IgD-negative memory B cell (primary cell): ENCODE data around the gene JDP2. TPM values are rescaled to one million over a fixed set of nuclear protein-coding genes. Genes with fewer than 3 reads are reported as not detected.

ENCODE experiments used
- H3K27ac Mint-ChIP-seq, 3 donors: one replicate each; pipeline ENCODE4 v1.8.0; 2020 to 2022; ENCODE audit warnings: mild to moderate bottlenecking in 3 of 3, mixed read lengths in 3 of 3, moderate library complexity in 1 of 3
- H3K27me3 Mint-ChIP-seq: one replicate; pipeline ENCODE4 v1.8.0; 2021; ENCODE audit warnings: mixed read lengths
- H3K36me3 Mint-ChIP-seq: one replicate; pipeline ENCODE4 v1.8.0; 2020; ENCODE audit warnings: mild to moderate bottlenecking, mixed read lengths
- H3K4me1 Mint-ChIP-seq, 3 donors: one replicate each; pipeline ENCODE4 v1.8.0; 2020 to 2022; ENCODE audit warnings: mixed read lengths in 3 of 3, mild to moderate bottlenecking in 1 of 3
- H3K4me3 Mint-ChIP-seq, 4 donors: one replicate each; pipeline ENCODE4 v1.8.0; 2020 to 2022; ENCODE audit warnings: mild to moderate bottlenecking in 4 of 4, mixed read lengths in 4 of 4, moderate library complexity in 3 of 4
- H3K9me3 Mint-ChIP-seq, 3 donors: one replicate each; pipeline ENCODE4 v1.8.0; 2020 to 2021; ENCODE audit warnings: mixed read lengths in 3 of 3, mild to moderate bottlenecking in 1 of 3
- polyA plus RNA-seq: library from polyadenylated mRNA; unstranded; fragments of 300-500 nt; fragmentation: Illumina TruSeq; gene quantifications from one replicate; pipeline ENCODE4 v1.2.3, GENCODE V29; 2021

The JDP2 gene
- polyA plus RNA-seq, 1 donor from 2014 or later: 14.9 TPM

- peak overlapping the region in 1 of 3 donors; percentile 25 for H3K27ac Mint-ChIP-seq
- H3K4me3 Mint-ChIP-seq: peak overlapping the region in 2 of 4 donors; percentile 16 to 18
- H3K9me3 Mint-ChIP-seq: no peaks in the 10 kb centered on the region
- peaks cover 9% of the 10 kb centered on the region for H3K36me3 Mint-ChIP-seq
- no peaks in the 10 kb centered on the region for H3K27me3 Mint-ChIP-seq
- H3K4me1 Mint-ChIP-seq: peaks cover 39 to 61% (median 43%) of the 10 kb centered on the region in 3 donors
Observed at GRCh38 chr14:75437201-75438143, 9.7 kb downstream of the JDP2 start.

GRCh38 chr14:75438486-75439080 lies 10.8 kb downstream of the JDP2 start:
- H3K4me1 Mint-ChIP-seq: peaks cover 38 to 56% (median 43%) of the 10 kb centered on the region in 3 donors
- no peak overlapping the region for H3K4me3 Mint-ChIP-seq
- no peaks in the 10 kb centered on the region for H3K9me3 Mint-ChIP-seq
- H3K27ac Mint-ChIP-seq: peak overlapping the region in 1 of 3 donors; percentile 25
- no peaks in the 10 kb centered on the region for H3K27me3 Mint-ChIP-seq
- H3K36me3 Mint-ChIP-seq: peaks cover 6% of the 10 kb centered on the region

GRCh38 chr14:75439989-75440388 lies 12.2 kb downstream of the JDP2 start:
- Mint-ChIP-seq H3K4me1 (peaks cover 33 to 48% (median 38%) of the 10 kb centered on the region in 3 donors), H3K27me3 (no peaks in the 10 kb centered on the region), H3K9me3 (no peaks in the 10 kb centered on the region), H3K27ac (peak overlapping the region in 2 of 3 donors; percentile 0 to 28), H3K36me3 (peaks cover 4% of the 10 kb centered on the region), H3K4me3 (peak overlapping the region; percentile 1 to 96 (median 84))

- H3K4me3 Mint-ChIP-seq: peak overlapping the region in 1 of 4 donors; percentile 92
- H3K4me1 Mint-ChIP-seq: peaks cover 30 to 39% (median 31%) of the 10 kb centered on the region in 3 donors
- peak overlapping the region in 2 of 3 donors; percentile 28 to 39 for H3K27ac Mint-ChIP-seq
- no peaks in the 10 kb centered on the region for H3K9me3 Mint-ChIP-seq
- no peaks in the 10 kb centered on the region for H3K27me3 Mint-ChIP-seq
- peaks cover 4% of the 10 kb centered on the region for H3K36me3 Mint-ChIP-seq
Observed at GRCh38 chr14:75440733-75441477, 13.1 kb downstream of the JDP2 start.

GRCh38 chr14:75441728-75442127 lies 13.9 kb downstream of the JDP2 start:
- peaks cover 4% of the 10 kb centered on the region for H3K36me3 Mint-ChIP-seq
- H3K27ac Mint-ChIP-seq: peak overlapping the region in 1 of 3 donors; percentile 26
- H3K4me3 Mint-ChIP-seq: no peak overlapping the region
- no peaks in the 10 kb centered on the region for H3K27me3 Mint-ChIP-seq
- H3K4me1 Mint-ChIP-seq: peaks cover 27 to 38% (median 33%) of the 10 kb centered on the region in 3 donors
- H3K9me3 Mint-ChIP-seq: no peaks in the 10 kb centered on the region

- peaks cover 24 to 36% (median 35%) of the 10 kb centered on the region in 3 donors for H3K4me1 Mint-ChIP-seq
- H3K9me3 Mint-ChIP-seq: no peaks in the 10 kb centered on the region
- H3K27ac Mint-ChIP-seq: no peak overlapping the region
- H3K4me3 Mint-ChIP-seq: no peak overlapping the region
- H3K27me3 Mint-ChIP-seq: no peaks in the 10 kb centered on the region
- H3K36me3 Mint-ChIP-seq: peaks cover 3% of the 10 kb centered on the region
Observed at GRCh38 chr14:75442166-75442565, 14.3 kb downstream of the JDP2 start.

GRCh38 chr14:75442642-75443041 lies 14.8 kb downstream of the JDP2 start:
- Mint-ChIP-seq H3K27me3 (no peaks in the 10 kb centered on the region), H3K9me3 (no peaks in the 10 kb centered on the region), H3K27ac (no peak overlapping the region), H3K36me3 (peaks cover 2% of the 10 kb centered on the region), H3K4me1 (peaks cover 22 to 31% (median 30%) of the 10 kb centered on the region in 3 donors), H3K4me3 (no peak overlapping the region)

GRCh38 chr14:75443203-75443969 lies 15.6 kb downstream of the JDP2 start:
- peak overlapping the region in 1 of 3 donors; percentile 39 for H3K27ac Mint-ChIP-seq
- H3K9me3 Mint-ChIP-seq: no peaks in the 10 kb centered on the region
- H3K27me3 Mint-ChIP-seq: no peaks in the 10 kb centered on the region
- no peak overlapping the region for H3K4me3 Mint-ChIP-seq
- H3K4me1 Mint-ChIP-seq: peaks cover 19 to 28% (median 27%) of the 10 kb centered on the region in 3 donors
- H3K36me3 Mint-ChIP-seq: peaks cover 2% of the 10 kb centered on the region

- Mint-ChIP-seq H3K27me3 (no peaks in the 10 kb centered on the region), H3K36me3 (peaks cover 2% of the 10 kb centered on the region), H3K4me1 (peaks cover 8 to 20% (median 15%) of the 10 kb centered on the region in 3 donors), H3K4me3 (no peak overlapping the region), H3K27ac (no peak overlapping the region), H3K9me3 (no peaks in the 10 kb centered on the region)
Observed at GRCh38 chr14:75445236-75445635, 17.4 kb downstream of the JDP2 start.

- Mint-ChIP-seq H3K4me3 (no peak overlapping the region), H3K36me3 (peaks cover 2% of the 10 kb centered on the region)
Observed at GRCh38 chr14:75445963-75446362, 18.1 kb downstream of the JDP2 start.

GRCh38 chr14:75446447-75446846 lies 18.6 kb downstream of the JDP2 start:
- Mint-ChIP-seq H3K4me3 (no peak overlapping the region), H3K36me3 (peaks cover 2% of the 10 kb centered on the region), H3K4me1 (peaks cover 4 to 13% (median 7%) of the 10 kb centered on the region in 3 donors), H3K27ac (no peak overlapping the region), H3K9me3 (no peaks in the 10 kb centered on the region), H3K27me3 (no peaks in the 10 kb centered on the region)

More at GRCh38 chr14:75445963-75446362, 18.1 kb downstream of the JDP2 start:
- Mint-ChIP-seq H3K27ac (no peak overlapping the region), H3K4me1 (peaks cover 4 to 13% (median 8%) of the 10 kb centered on the region in 3 donors), H3K9me3 (no peaks in the 10 kb centered on the region), H3K27me3 (no peaks in the 10 kb centered on the region)

- Mint-ChIP-seq H3K36me3 (no peaks in the 10 kb centered on the region), H3K4me1 (peaks cover 4 to 13% (median 7%) of the 10 kb centered on the region in 3 donors), H3K27ac (no peak overlapping the region), H3K27me3 (no peaks in the 10 kb centered on the region), H3K9me3 (no peaks in the 10 kb centered on the region), H3K4me3 (no peak overlapping the region)
Observed at GRCh38 chr14:75448209-75448608, 20.4 kb downstream of the JDP2 start.

- no peaks in the 10 kb centered on the region for H3K27me3 Mint-ChIP-seq
Observed at GRCh38 chr14:75449036-75449435, 21.2 kb downstream of the JDP2 start.

GRCh38 chr14:75449696-75450095 lies 21.9 kb downstream of the JDP2 start:
- no peaks in the 10 kb centered on the region for H3K27me3 Mint-ChIP-seq
- H3K36me3 Mint-ChIP-seq: peaks cover 2% of the 10 kb centered on the region
- H3K9me3 Mint-ChIP-seq: no peaks in the 10 kb centered on the region
- H3K4me1 Mint-ChIP-seq: peaks cover 8 to 18% (median 13%) of the 10 kb centered on the region in 3 donors
- H3K27ac Mint-ChIP-seq: no peak overlapping the region
- no peak overlapping the region for H3K4me3 Mint-ChIP-seq

More at GRCh38 chr14:75449036-75449435, 21.2 kb downstream of the JDP2 start:
- Mint-ChIP-seq H3K36me3 (no peaks in the 10 kb centered on the region), H3K9me3 (no peaks in the 10 kb centered on the region), H3K4me3 (no peak overlapping the region), H3K27ac (no peak overlapping the region), H3K4me1 (peaks cover 8 to 17% (median 13%) of the 10 kb centered on the region in 3 donors)
